EH (cell line): Measurements from ENCODE around the gene ENOX2.
A peak's percentile ranks its signal among the peaks of the same experiment; 100 is the strongest.

ENCODE experiments used
- DNase-seq: peaks from one replicate; pipeline ENCODE4 v3.0.0-alpha.2; 2015; ENCODE audit warnings: low read depth

Gene ENOX2

DNA sequence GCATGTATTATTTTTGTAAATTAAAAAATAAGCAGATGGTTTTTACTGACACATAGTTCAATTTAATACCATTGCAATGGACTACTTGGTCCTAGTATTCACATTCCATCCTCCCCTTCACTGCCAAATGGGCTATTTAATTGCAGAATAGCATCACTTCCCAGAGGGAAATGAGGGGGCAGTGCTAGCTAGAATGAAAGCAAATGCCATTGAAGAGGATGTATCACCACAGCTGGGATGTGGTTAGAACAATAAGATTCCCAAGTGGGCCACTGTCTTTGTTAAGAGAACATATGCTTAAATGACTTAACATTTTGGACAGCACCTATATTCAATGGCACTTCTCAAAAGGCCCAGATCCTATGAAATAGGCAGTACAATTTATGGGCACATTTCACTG is 276.5 kb downstream of the ENOX2 start:
- peak; percentile 52 for DNase-seq

DNA sequence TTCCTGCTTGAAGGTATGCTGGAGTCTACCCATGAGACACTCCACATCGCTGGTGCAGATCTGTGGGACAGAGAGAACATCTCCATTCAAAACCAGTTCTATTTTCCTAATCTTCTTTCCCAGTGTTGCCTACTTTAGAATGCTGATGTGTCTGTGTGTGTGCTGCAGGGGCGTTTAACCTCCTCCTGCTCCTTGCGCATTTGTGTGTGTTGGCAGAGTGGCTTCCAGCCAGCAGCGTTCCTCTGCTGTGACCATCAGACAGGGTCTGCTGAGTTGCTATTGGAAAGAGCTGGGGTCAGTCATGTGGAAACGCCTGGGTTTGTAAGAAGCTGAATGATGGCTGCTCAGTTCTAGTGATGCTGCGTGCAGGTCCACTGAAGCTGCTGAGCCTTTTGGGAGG is 277.6 kb downstream of the ENOX2 start:
- no peak for DNase-seq

DNA sequence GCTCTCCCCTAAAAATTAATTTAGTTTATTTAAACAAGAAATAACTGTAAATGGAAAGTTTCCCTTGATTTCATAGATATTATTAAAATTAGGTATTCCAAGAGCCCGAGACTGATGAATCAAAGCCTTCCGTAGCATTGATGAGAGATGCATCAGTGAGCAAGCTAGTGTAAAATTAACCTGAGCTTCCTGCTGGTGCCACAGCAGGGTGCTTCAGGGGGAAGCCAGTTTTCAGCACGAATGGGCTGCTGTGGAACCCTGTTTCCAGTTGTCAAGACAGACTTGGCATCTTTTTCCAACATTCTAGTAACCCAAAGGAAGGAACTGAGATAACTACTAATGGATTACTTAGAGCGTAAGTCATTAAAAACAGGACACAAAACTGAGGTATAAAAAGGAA is 279.5 kb downstream of the ENOX2 start:
- DNase-seq = no peak

DNA sequence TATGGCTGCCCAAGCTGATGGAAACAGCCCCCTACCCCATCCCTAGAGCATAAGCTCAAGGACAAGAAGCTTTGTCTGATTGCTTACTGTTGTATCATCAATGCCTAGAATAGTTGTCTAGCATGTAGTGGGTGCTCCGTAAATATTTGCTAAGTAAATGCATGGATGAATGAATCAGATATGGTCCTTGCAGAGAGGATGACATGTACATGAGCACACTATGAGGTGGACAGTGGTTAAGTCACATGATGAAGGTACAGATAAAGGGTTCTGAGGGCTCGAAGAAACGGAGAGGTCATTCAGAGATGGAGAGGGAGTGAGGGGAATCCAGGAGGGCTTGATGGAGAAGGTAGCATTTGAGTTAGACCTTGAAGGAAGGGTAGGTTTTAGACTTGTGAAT is 287.1 kb downstream of the ENOX2 start:
- DNase-seq = no peak

DNA sequence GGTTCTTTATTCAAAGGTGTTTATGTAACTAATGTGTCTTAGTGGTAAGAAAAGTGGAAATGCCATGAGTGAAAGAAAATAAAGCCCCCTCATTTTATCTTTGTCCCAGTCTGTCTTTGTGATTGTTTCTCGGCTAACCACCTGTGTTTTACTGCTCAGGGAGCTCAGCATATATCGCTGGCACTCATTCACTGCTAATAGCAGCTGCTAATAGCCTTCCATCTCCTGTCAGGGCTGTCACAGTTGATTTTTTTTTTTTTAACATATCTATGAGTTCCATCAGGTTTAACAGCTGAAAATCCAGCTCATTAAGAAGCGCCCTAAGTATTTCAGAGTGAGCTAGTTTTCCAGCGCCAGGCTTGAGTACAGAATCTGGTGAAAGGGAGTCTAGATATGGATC is 295.6 kb downstream of the ENOX2 start:
- no peak for DNase-seq

DNA sequence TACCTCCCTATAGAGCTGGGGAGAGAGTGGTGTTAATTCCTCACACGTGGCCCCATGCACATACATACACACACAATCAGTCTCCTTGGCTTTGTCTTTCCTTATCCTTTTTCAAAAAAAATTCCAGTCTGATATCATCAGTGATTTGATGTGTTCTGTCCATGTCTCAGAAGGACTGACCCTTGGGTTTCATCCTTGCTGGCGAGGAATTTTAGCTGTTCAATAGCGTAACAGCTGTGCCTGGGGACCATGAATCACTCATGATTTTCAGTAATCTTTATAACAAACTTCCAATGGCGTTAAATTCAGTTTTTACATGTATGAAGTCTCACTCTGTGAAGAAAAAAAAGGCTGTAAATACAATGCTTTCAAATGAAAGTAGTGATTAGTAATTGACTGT is 296.6 kb downstream of the ENOX2 start:
- no peak for DNase-seq

DNA sequence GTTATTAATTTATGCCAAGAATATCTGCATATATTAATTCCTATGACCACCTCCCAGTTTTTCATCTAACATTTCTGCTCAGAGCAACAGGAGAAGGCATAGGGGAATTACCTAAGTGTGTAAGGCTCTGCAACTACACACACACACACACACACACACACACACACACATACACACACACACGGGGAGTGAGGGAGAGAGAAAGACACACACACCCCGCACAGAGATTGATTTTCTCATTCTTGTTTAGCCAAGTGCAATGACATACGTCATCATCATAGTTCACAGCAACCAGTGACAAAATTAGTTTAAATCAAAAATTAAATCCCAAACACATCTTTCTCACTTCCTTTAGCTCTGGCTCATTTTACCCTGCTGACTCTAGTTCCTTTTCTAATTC is 298.1 kb downstream of the ENOX2 start:
- no peak for DNase-seq

DNA sequence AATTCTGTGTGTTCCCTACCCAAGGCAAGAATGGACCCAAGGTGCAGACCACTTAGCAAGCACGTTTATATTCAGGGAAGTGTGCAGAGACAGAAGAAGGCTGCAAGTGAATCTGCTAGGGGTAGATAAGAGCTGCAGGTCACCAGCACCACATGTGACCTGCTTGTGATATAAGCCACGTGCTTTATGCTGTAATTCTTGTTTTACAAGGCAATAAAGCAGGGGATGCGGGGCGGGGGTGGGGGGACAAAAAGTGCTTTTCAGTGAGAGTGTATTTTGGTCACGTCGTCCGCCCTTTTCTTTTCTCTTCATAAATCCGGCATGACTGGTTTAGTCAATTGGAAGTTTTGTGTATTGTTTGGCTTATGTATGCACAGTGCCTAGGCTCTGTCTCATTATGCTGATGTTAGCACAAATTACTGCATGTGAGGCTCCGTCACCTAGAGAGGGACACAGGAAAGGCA is 308.5 kb downstream of the ENOX2 start:
- no peak for DNase-seq

DNA sequence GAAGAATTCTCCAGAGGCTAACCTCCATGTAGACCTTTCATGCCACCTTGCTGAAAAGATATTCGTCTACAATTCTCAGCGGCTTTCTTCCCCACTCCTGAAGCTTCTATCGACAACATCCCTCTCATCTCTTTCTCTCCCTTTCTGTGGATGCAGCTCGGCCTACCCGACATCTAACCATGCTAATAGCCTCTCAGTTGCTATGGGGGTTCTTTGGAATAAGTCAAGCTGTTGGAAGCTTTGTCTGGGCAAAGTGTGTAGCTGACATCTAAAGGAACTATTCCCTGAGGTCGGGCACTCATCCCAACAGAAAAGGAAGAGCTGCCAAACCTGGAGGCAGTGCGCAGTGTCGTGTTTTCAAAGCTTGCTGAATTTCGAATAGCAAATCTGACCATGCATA is 309.1 kb downstream of the ENOX2 start:
- DNase-seq = no peak

DNA sequence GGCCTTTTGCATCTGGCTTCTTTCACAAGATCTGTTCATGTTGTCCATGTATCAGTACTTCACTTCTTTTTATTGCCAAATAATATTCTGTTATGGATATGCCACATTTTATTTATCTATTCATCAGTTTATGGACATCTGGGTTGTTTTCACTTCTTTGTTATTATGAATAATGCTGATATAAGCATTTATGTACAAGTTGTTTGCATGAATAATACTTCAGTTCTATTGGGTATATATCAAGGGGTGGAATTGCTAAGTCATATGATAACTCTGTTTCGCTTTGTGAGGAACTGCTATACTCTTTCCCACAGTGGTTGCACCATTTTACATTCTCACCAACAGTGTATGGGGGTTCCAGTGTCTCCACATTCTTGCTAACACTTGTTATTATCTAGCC is 310.8 kb downstream of the ENOX2 start:
- no peak for DNase-seq

DNA sequence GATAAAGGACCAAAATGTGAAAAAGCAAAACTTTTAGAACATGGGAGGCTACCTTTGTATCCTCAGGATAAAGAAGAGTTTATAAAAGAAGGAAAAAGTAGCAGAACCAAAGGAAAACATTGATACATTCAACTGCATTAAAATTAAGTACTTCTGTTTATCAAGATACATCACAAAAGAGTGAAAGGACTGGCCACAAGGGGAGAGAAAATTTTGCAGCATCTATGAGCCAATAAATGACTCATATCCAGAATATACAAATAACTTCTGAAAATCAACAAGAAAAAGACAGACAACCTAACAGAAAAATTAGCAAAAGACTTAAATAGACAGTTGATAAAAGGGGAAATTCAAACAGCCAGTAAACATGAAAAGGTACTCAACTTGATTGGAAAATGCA is 324.1 kb downstream of the ENOX2 start:
- DNase-seq = no peak

DNA sequence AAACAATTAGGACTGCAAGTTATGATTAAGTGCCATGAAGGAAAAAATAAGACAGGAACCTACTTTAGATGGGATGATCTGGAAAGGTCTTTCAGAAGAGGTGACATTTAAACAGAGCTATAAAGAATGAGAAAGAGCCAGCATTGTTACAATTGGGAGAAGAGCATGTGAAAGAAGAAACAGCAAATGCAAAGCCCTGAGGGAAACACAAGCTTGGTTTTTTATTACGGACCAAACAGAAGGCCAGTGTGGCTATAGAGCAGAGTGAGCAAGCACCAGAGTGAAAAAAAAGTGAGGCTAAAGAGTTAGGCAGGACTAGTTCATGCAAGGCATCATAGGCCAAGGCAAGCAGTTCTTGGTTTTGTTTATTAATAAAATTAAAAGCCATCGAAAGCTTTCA is 325.6 kb downstream of the ENOX2 start:
- DNase-seq = no peak

DNA sequence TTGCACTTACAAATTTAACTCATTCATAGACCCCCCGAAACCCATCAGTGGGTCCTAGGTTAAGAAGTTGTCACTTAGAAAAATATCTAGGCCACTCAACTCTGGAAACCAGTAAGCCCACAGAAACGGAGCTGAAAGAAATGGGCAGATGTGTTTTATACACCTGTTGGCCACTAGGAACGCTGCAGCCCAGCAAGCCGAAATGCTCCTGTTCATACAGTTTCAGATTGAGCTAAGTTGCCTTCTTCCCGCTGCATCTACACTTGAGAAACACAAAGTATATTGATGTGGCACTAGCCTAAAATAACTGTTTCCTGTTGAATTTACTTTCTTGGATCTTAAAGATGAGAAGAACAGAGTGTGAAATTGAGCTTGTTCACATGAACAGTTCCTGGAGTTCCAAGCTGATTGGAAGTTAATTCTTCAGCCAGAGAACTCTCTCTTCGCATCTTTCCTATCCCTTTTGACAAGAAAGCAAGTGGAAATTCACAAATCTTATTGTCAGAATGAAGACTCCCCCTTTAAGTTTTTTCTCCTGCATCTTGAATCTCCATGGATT is 327.1 kb downstream of the ENOX2 start:
- peak; percentile 45 for DNase-seq
